ENCODE measurements around the gene GCLC. TPM values are rescaled to one million over a fixed set of nuclear protein-coding genes. Genes with fewer than 3 reads are reported as not detected.

GCLC gene
- total and polyA plus RNA-seq, 10 donors = 9.2 to 132 (median 60.4) TPM

DNA sequence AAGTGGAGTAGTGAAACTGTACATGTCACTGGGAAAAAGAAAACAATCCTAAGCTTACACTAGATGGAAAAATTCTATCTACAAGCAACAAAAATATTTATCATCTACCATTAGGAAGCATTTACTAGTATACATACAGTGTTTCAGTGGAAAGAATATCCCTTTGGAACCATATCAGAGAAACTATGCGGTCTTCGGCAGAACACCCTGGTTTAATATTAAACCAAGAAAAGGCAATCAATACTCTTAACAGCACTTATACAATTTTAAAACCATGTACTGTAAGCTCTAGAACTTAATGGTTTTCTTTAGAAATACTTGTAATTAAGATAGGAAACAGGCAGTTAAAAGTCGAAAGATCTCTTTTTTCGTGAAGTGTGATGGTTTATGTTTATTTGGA lies 32.3 kb downstream of the GCLC start:
- Histone ChIP-seq H3K36me3 (peaks cover 0 to 98% (median 41%) of the 10 kb centered on the region in 6 donors), H3K27ac (no peak overlapping the region), H3K9me3 (no peaks in the 10 kb centered on the region), H3K4me3 (no peak overlapping the region), H3K4me1 (no peaks in the 10 kb centered on the region), H3K27me3 (replicated peaks in 1 of 7) (no peaks in the 10 kb centered on the region)
- TF ChIP-seq POLR2A (IDR thresholded peaks at IDR 0.05) (no peak), POLR2AphosphoS5 (IDR thresholded peaks at IDR 0.05) (no peak)
- TF ChIP-seq, protein P1, sequence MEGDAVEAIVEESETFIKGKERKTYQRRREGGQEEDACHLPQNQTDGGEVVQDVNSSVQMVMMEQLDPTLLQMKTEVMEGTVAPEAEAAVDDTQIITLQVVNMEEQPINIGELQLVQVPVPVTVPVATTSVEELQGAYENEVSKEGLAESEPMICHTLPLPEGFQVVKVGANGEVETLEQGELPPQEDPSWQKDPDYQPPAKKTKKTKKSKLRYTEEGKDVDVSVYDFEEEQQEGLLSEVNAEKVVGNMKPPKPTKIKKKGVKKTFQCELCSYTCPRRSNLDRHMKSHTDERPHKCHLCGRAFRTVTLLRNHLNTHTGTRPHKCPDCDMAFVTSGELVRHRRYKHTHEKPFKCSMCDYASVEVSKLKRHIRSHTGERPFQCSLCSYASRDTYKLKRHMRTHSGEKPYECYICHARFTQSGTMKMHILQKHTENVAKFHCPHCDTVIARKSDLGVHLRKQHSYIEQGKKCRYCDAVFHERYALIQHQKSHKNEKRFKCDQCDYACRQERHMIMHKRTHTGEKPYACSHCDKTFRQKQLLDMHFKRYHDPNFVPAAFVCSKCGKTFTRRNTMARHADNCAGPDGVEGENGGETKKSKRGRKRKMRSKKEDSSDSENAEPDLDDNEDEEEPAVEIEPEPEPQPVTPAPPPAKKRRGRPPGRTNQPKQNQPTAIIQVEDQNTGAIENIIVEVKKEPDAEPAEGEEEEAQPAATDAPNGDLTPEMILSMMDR (IDR thresholded peaks at IDR 0.05 in 8 of 11, conservative IDR thresholded peaks at IDR 0.05 in 3 of 11) = no peak
- DNase-seq = no peak
- intact Hi-C loops (cut with DNase I; ENCODE audit: low total_unique reads) = no loop called here
- 73 to 96% (median 88%) methylated on average over 4 of the region's 4 CpGs for WGBS, 5 donors

DNA sequence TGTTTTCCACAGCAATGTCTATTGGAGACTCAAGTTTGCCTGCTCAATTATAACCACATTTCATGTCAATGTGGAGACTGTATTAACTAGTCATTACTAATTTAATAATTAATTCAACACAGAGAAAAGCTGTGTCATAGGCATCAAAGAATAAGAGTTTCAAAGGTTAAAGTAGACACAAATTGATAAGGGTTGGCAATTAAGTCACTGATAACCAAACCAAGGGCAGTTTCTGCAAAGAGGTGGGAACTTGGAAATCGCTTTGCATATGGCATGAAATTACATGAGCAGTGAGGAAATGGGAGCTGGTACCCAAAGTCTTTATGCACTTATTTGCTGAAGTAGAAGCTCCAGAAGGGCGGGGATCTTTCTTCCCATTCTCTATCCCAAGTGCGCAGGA lies 34.2 kb downstream of the GCLC start:
- intact Hi-C loops (cut with DNase I; ENCODE audit: low total_unique reads) = no loop called here
- no peaks in the 10 kb centered on the region for H3K9me3 ChIP-seq
- H3K36me3 ChIP-seq = peaks cover 0 to 98% (median 59%) of the 10 kb centered on the region in 6 donors
- H3K27ac ChIP-seq = no peak overlapping the region
- H3K27me3 ChIP-seq (replicated peaks in 1 of 7) = no peaks in the 10 kb centered on the region
- WGBS, 5 donors = 94 to 99% (median 98%) methylated on average over 3 of the region's 3 CpGs
- DNase-seq = no peak
- TF ChIP-seq POLR2AphosphoS5 (IDR thresholded peaks at IDR 0.05) = no peak
- no peaks in the 10 kb centered on the region for H3K4me1 ChIP-seq
- no peak overlapping the region for H3K4me3 ChIP-seq

DNA sequence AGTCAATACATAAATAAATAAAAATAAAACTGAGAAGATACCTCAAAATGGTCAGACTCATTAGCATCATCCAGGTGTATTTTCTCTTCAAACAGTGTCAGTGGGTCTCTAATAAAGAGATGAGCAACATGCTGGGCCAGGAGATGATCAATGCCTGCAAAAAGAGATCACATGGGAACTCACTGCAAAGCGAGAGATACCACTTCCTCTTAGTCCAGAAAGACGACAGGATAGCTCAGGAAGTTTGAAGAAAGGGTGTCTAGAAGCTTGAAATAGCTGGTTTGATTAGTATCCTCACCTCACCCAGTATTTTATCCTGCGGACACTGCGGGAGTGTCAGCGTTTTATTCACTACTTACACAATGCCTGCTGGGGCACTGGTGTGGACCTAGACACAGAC lies 38.0 kb downstream of the GCLC start:
- TF ChIP-seq POLR2AphosphoS5 (IDR thresholded peaks at IDR 0.05) (no peak), POLR2A (IDR thresholded peaks at IDR 0.05) (no peak)
- DNase-seq = no peak
- WGBS, 5 donors = 70 to 81% (median 78%) methylated on average over 5 of the region's 5 CpGs
- H3K9me3 ChIP-seq = no peaks in the 10 kb centered on the region
- no peak overlapping the region for H3K27ac ChIP-seq
- H3K4me1 ChIP-seq = no peaks in the 10 kb centered on the region
- H3K4me3 ChIP-seq = no peak overlapping the region
- H3K36me3 ChIP-seq = peaks cover 0 to 98% (median 59%) of the 10 kb centered on the region in 6 donors
- H3K27me3 ChIP-seq (replicated peaks in 1 of 7) = no peaks in the 10 kb centered on the region
- intact Hi-C loops (cut with DNase I; ENCODE audit: low total_unique reads) = no loop called here

DNA sequence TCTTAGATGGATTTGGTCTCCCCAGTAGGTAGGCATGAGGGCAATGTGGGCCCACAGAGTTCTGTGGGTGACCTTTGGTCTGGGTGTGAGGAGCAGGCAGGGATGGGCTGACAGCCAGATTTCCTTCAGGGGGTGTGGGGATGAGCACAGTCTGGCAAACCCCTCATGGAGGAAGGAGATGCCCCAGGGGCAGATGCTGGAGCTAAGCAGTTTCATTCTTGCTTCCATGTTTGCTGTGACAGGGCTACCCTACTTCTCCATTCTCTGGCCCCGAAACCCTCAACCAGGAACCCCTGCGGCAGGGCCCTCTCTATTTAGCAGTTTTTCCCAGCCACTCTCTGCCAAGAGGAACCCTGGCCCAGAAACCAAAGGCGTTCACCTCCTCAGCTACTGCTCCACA lies 40.4 kb downstream of the GCLC start:
- no peaks in the 10 kb centered on the region for H3K4me1 ChIP-seq

DNA sequence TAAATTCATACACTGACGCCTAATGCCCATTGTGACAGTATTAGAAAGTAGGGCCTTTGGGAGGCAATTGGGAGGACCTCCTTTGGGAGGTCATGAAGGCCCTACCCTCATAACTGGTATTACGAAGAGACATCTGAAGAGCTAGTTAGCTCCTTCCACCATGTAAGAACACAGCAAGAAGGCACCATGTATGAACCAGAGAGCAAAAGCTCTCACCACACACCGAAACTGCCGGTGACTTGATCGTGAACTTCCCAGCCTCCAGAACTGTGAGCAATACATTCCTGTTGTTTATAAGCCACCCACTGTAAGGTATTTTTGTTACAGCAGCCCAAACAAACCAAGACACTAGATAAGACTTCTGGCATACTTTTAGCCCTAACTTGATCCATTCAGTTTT lies 41.8 kb downstream of the GCLC start:
- no peaks in the 10 kb centered on the region for H3K27me3 ChIP-seq (replicated peaks in 1 of 7)
- no peak overlapping the region for H3K27ac ChIP-seq
- WGBS, 5 donors = 96 to 99% (median 97%) methylated on average over 5 of the region's 5 CpGs
- no peaks in the 10 kb centered on the region for H3K4me1 ChIP-seq
- no peak for DNase-seq
- no peak overlapping the region for H3K4me3 ChIP-seq
- no peak for TF ChIP-seq POLR2A (IDR thresholded peaks at IDR 0.05)
- TF ChIP-seq POLR2AphosphoS5 (IDR thresholded peaks at IDR 0.05) = no peak
- TF ChIP-seq, protein P1 (IDR thresholded peaks at IDR 0.05 in 8 of 11, conservative IDR thresholded peaks at IDR 0.05 in 3 of 11) = no peak
- H3K9me3 ChIP-seq = no peaks in the 10 kb centered on the region
- intact Hi-C loops (cut with DNase I; ENCODE audit: low total_unique reads) = no loop called here
- peaks cover 2 to 100% (median 69%) of the 10 kb centered on the region in 6 donors for H3K36me3 ChIP-seq

More for the DNA sequence above, 40.4 kb downstream of the GCLC start:
- Histone ChIP-seq H3K9me3 (no peaks in the 10 kb centered on the region), H3K27me3 (replicated peaks in 1 of 7) (no peaks in the 10 kb centered on the region), H3K36me3 (peaks cover 2 to 100% (median 66%) of the 10 kb centered on the region in 6 donors), H3K27ac (no peak overlapping the region), H3K4me3 (no peak overlapping the region)
- WGBS, 5 donors = 78 to 97% (median 91%) methylated on average over 3 of the region's 3 CpGs
- DNase-seq = no peak
- intact Hi-C loops (cut with DNase I; ENCODE audit: low total_unique reads) = no loop called here
- TF ChIP-seq POLR2AphosphoS5 (IDR thresholded peaks at IDR 0.05) (no peak), POLR2A (IDR thresholded peaks at IDR 0.05) (no peak)
- TF ChIP-seq, protein P1 (IDR thresholded peaks at IDR 0.05 in 8 of 11, conservative IDR thresholded peaks at IDR 0.05 in 3 of 11) = no peak

All from spleen (tissue), 11 donors.